Fibroblast of lung (primary cell): ENCODE data around the gene PTCH2.

Experiments
- EZH2 ChIP-seq: IDR thresholded peaks from 2 replicates; pipeline ENCODE4 v1.5.1; 2012; ENCODE audit warnings: low read length, control low read depth, mild to moderate bottlenecking; ENCODE audit errors: missing control alignments
- TF ChIP-seq, protein P1 (sequence below), 2 donors: IDR thresholded peaks in 1 of 2; conservative IDR thresholded peaks in 1 of 2; 1 replicate in 1 of 2; 2 replicates in 1 of 2; pipeline ENCODE4 v1.5.1; 2011 to 2012; ENCODE audit warnings: low read length in 2 of 2, control low read depth in 1 of 2, inconsistent platforms in 1 of 2, low read depth in 1 of 2, mild to moderate bottlenecking in 1 of 2

DNA sequence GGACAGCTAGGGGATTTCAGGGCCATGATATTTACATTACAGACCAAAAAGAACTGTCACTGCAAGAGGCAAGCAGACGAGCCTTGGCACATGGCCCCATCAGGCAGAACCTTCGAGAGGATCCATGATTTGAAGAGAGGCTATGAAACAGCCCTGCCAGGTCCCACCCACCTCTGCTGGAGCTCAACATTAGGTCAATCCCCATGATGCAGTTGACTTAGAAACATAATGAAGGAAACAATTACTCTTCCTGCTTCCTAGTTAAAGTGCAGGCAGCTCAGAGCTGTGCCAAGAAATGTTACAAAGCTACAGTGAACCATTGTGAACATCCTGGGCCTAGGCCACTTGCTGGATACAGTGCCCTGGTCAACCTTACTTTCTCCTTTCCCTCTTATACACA, 41.7 kb upstream of the PTCH2 start:
- no peak for TF ChIP-seq EZH2
- TF ChIP-seq, protein P1, sequence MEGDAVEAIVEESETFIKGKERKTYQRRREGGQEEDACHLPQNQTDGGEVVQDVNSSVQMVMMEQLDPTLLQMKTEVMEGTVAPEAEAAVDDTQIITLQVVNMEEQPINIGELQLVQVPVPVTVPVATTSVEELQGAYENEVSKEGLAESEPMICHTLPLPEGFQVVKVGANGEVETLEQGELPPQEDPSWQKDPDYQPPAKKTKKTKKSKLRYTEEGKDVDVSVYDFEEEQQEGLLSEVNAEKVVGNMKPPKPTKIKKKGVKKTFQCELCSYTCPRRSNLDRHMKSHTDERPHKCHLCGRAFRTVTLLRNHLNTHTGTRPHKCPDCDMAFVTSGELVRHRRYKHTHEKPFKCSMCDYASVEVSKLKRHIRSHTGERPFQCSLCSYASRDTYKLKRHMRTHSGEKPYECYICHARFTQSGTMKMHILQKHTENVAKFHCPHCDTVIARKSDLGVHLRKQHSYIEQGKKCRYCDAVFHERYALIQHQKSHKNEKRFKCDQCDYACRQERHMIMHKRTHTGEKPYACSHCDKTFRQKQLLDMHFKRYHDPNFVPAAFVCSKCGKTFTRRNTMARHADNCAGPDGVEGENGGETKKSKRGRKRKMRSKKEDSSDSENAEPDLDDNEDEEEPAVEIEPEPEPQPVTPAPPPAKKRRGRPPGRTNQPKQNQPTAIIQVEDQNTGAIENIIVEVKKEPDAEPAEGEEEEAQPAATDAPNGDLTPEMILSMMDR (conservative IDR thresholded peaks at IDR 0.05 in 1 of 2, IDR thresholded peaks at IDR 0.05 in 1 of 2; ENCODE audit: low read depth in 1 of 2, low read length in 2 of 2) = no peak
